Measurements from ENCODE around the gene TTC27.

DNA sequence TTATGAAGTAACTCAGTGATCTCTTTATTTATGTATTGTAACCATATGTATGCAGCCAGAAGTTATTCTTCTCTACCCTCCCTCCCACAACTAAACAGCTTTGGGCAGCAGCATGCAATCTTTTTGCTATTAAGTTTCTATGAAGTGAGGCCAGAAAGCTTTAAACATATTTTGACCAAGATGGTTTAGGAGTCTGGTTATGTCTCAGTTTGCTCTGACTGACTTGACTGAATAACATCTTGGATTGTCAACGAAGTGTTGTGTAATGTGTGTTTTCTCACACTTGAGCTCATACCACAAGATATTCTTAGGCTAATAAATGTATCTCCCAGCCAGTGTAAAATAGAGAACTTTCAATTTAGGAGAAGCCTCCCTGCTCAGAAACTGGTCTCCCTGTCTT is 104.3 kb downstream of the TTC27 start:
- TF ChIP-seq EZH2 (IDR thresholded peaks at IDR 0.05; ENCODE audit: borderline replicate concordance, low read length) (no peak), CTCF (conservative IDR thresholded peaks at IDR 0.05 in 1 of 2, IDR thresholded peaks at IDR 0.05 in 1 of 2; ENCODE audit: extremely low read depth in 1 of 2, insufficient read depth in 1 of 2, low read depth in 1 of 2, low read length in 2 of 2) (no peak)
